Measurements from ENCODE around the gene KCND3. TPM values are rescaled to one million over a fixed set of nuclear protein-coding genes. Genes with fewer than 3 reads are reported as not detected.

Gene KCND3
- total RNA-seq, 4 donors from 2014 or later = 4.8 to 11.1 (median 5.7) TPM

- TF ChIP-seq CTCF (IDR thresholded peaks at IDR 0.05; ENCODE audit: low read depth) = no peak
Observed at GRCh38 chr1:111952125-111952657, 37.3 kb downstream of the KCND3 start.

GRCh38 chr1:111948209-111949171 is 41.0 kb downstream of the KCND3 start:
- TF ChIP-seq CTCF (IDR thresholded peaks at IDR 0.05; ENCODE audit: low read depth) = no peak

DNA sequence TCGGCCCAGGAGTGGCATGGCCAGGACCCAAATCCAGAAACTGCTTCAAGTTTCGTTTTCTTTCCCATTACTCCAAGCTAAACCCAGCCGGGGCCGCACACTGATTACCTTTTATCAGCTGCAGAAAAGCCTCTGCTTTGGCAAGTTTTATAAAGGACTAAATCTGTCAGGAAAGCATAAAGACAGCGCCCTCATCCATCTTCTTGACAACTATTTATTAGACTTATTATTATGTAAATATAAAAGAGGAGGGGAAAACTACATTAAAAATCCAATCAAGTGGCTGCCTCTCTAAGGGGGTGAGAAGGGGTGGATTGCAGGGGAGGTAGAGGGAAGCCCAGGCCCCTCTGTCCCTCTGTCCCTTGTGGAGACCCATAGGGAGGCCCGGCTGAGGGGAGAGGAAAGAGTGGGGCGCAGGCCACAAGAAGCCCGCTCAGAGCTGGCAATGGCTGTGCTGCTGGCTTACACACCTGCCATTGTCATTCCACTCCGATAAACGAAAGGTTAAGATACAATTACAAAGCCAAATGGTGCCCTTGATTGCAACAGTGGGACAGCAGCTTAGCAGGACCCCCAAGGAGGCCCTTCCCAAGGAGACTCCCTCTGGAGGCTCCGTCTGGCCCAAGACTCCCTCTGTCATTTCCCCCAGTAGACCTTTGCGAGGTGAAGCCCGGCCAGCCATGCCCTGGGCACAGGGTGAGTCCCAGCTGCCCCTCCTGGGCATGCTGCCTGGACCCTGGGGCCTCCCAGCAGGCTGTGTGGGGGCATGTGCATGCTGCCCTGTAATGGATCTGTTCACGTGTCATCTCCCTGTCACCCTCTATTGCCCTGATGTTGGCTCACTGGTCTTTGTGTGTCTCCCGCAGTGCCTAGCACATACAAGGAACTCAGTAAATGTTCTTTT is 45.4 kb downstream of the KCND3 start:
- TF ChIP-seq CTCF (IDR thresholded peaks at IDR 0.05; ENCODE audit: low read depth) = no peak

DNA sequence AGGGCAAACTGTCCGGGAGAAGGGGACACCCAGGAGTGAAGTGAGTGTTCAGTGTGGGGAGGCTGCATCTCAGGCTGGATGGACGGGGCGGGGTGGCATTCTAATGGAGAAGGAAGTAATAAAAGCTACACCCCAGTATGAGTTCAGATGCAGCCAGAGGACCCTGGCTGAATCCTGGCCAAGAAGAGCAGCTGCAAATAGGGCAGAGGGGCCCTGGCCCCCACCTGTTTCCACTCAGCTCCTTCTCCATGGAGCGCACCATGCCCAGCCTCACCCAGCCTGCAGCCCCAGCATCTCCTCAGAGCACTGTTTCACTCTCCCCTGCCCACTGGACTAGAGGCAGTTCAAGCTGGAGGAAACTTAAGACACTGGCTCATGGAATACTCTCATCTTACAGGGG is 46.4 kb downstream of the KCND3 start:
- TF ChIP-seq CTCF (IDR thresholded peaks at IDR 0.05; ENCODE audit: low read depth) = no peak

DNA sequence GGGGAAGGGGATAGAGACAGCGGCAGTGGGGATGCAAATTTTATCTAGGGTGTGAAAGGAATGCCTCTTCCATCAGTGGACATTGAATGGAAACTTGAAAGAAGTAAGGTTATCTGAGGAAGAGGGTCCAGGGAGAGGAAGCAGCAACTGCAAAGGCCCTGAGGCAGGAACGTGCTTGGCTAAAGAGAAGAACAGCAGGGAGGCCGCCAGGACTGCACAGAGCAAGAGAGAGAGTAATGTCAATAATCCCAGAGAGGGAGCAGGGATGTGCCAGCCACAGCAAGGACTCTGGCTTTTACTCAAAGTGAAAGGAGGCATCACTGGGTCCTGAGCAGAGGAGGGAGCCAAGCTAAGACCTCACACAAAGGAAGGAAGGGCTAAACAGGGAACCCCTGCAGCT is 50.9 kb downstream of the KCND3 start:
- TF ChIP-seq CTCF (IDR thresholded peaks at IDR 0.05; ENCODE audit: low read depth) = no peak

DNA sequence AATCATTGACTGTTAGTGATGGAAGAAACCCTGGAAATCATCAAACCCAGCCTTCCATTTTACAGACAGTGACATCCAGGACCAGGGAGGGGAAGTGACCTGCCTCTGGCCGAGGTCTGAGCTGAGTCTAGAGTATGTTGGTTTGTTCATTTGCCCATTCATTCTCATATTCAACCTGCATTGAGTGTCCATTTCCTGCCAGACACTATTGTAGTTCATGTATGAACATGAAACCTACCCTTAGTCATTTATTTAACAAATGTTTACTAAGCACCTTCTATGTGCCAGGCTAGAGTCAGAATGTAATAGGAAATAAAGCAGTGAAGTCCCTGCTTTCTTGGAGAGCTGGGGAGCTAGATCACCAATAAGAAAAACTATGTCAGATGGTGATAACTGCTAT is 51.3 kb downstream of the KCND3 start:
- TF ChIP-seq CTCF (IDR thresholded peaks at IDR 0.05; ENCODE audit: low read depth) = no peak
